Mammary epithelial cell (primary cell): ENCODE results near the gene TTPAL.

ENCODE experiments used
- CTCF ChIP-seq, 2 donors: IDR thresholded peaks in 1 of 2; conservative IDR thresholded peaks in 1 of 2; 2 replicates each; pipeline ENCODE4 v1.5.1; 2011 to 2012; ENCODE audit warnings: inconsistent platforms in 2 of 2, low read length in 2 of 2, mild to moderate bottlenecking in 2 of 2, control low read depth in 1 of 2, low read depth in 1 of 2; ENCODE audit not compliant: insufficient read depth in 1 of 2; ENCODE audit errors: extremely low read depth in 1 of 2
- EZH2 ChIP-seq: IDR thresholded peaks from 2 replicates; pipeline ENCODE4 v1.6.1; 2012; ENCODE audit warnings: low read length, inconsistent platforms, borderline replicate concordance

GRCh38 chr20:44521484-44522481, 46.1 kb downstream of the TTPAL start, which contains the start of gene SERINC3:
- TF ChIP-seq CTCF (conservative IDR thresholded peaks at IDR 0.05 in 1 of 2, IDR thresholded peaks at IDR 0.05 in 1 of 2; ENCODE audit: extremely low read depth in 1 of 2, insufficient read depth in 1 of 2, low read depth in 1 of 2, low read length in 2 of 2) (peak in 1 of 2 donors; percentile 33), EZH2 (no peak)
